ENCODE measurements around the gene MYLK2. TPM values are rescaled to one million over a fixed set of nuclear protein-coding genes. Genes with fewer than 3 reads are reported as not detected.

The MYLK2 gene
- total RNA-seq, 4 donors from 2014 or later = not detected

DNA sequence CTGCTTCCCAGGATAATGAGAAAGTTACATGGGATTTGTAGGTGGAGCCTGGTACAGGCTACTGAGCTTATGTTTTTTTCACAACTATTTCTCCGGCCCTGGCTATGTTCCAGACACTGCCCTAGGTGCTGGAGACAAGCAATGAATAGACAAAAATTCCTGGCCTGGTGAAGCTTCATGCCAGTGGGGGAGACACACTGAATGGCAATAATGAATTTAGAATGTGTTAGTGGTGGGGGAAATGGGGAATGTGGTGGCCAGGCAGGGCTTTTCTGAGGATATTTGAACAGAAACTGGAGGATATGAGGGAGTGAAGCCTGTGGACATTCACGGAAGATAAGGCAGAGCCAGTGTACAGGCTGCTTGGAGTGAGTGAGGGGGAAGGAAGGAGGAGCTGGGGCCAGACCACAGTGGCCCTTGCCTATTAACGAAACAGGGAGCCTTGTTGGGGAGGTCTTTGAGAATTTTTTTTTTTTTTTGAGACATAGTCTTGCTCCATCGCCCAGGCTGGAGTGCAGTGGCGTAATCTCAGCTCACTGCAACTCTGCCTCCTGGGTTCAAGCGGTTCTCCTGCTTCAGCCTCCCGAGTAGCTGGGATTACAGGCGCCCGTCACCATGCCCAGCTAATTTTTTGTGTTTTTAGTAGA is 19.6 kb downstream of the MYLK2 start:
- WGBS = 81% methylated on average over 9 of the region's 9 CpGs
- H3K27ac ChIP-seq = no peak overlapping the region
- H3K27me3 ChIP-seq = no peaks in the 10 kb centered on the region
- H3K4me1 ChIP-seq = peaks cover 25% of the 10 kb centered on the region
- DNase-seq (ENCODE audit: low spot score in 2 of 2) = no peak
- no peak overlapping the region for H3K4me3 ChIP-seq
- no peaks in the 10 kb centered on the region for H3K9me3 ChIP-seq
- no peaks in the 10 kb centered on the region for H3K36me3 ChIP-seq
- TF ChIP-seq POLR2A (IDR thresholded peaks at IDR 0.05) = no peak
- no peak for TF ChIP-seq EP300 (IDR thresholded peaks at IDR 0.05)

DNA sequence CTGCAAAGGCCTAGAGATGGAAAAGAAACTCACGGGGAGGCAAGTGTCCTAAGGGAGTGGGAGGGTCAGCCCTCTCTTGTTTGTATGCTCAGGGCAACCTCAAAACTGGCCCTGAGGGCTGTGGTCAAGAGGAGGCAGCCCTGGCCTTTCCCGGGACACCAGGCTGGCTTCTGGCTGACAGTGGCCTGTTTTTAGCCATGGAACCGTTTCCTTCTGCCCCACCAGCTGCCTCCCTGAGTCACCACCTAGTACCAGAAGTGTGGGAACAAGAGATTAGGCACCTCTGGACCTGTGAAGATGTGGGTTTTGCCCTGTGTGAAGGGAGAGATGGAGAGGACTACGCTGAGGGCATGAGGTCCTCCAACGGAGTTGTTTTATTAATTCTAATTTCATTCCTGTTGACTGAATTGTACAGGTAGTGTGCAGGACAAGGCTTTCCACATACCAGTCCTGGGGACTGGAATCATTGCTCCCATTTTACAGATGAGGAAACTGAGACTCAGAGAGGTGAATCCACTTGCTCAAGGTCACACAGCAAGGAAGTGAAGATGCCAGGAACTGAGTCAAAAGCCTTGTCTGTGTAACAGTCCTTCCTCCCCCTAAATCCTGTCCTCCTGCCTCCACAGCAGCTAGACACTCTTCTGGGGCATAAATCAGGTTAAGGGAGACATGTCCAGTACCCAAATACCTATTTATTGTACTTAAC is 20.8 kb downstream of the MYLK2 start:
- H3K27me3 ChIP-seq = no peaks in the 10 kb centered on the region
- 68% methylated on average over 5 of the region's 5 CpGs for whole genome bisulfite sequencing
- no peak for DNase-seq (ENCODE audit: low spot score in 2 of 2)
- H3K4me3 ChIP-seq = no peak overlapping the region
- no peaks in the 10 kb centered on the region for H3K36me3 ChIP-seq
- H3K4me1 ChIP-seq = peaks cover 25% of the 10 kb centered on the region
- H3K9me3 ChIP-seq = no peaks in the 10 kb centered on the region
- no peak for TF ChIP-seq EP300 (IDR thresholded peaks at IDR 0.05)
- no peak for TF ChIP-seq POLR2AphosphoS5 (IDR thresholded peaks at IDR 0.05)
- TF ChIP-seq POLR2A (IDR thresholded peaks at IDR 0.05) = no peak
- TF ChIP-seq, protein P1, sequence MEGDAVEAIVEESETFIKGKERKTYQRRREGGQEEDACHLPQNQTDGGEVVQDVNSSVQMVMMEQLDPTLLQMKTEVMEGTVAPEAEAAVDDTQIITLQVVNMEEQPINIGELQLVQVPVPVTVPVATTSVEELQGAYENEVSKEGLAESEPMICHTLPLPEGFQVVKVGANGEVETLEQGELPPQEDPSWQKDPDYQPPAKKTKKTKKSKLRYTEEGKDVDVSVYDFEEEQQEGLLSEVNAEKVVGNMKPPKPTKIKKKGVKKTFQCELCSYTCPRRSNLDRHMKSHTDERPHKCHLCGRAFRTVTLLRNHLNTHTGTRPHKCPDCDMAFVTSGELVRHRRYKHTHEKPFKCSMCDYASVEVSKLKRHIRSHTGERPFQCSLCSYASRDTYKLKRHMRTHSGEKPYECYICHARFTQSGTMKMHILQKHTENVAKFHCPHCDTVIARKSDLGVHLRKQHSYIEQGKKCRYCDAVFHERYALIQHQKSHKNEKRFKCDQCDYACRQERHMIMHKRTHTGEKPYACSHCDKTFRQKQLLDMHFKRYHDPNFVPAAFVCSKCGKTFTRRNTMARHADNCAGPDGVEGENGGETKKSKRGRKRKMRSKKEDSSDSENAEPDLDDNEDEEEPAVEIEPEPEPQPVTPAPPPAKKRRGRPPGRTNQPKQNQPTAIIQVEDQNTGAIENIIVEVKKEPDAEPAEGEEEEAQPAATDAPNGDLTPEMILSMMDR (IDR thresholded peaks at IDR 0.05) = no peak
- H3K27ac ChIP-seq = no peak overlapping the region

DNA sequence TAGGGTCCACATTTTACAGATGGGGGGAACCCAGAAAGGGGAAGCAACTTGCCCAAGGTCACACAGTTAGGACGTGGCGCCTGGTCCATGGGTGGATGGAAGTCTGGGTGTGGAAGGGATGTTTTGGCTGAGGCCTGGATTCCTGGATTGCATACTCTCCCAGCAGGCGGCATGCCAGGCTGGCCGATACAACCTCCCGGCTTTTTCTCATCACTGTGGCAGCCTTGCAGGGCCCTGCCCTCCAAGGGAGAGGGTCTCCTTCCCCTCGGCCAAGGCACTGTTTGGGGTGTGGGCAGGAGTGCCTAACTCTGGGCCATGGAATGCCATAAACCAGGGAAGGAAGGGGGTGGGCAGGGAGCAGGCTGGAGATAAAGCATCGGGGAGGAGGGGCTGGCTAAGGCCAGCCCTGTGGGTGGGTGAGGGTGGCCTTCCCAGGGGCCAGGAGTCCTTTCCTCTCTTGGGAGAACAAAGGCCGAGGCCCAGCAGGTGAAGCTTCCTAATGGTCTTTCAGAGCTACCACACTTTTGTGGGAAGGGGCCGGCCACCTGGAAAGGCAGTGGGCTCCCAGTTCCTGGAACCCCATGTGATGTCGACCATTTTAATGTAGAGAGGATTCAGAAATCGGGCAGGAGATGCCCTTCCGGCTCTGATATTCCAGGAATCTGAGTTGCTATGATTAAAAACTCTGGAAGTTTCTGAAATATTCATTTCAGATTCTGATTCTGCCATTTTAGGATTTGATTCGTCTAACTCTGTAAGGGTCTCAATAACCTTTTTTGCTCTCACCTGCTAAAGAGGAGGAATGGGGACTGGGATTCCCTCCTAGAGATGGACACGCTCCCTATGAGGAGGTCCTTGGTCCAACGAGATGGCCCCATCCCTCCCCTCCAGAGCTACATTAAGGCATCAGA is 22.0 kb downstream of the MYLK2 start:
- Histone ChIP-seq H3K36me3 (no peaks in the 10 kb centered on the region), H3K9me3 (no peaks in the 10 kb centered on the region), H3K4me3 (no peak overlapping the region), H3K27ac (no peak overlapping the region), H3K4me1 (peaks cover 16% of the 10 kb centered on the region), H3K27me3 (no peaks in the 10 kb centered on the region)
- TF ChIP-seq POLR2A (IDR thresholded peaks at IDR 0.05) = no peak
- TF ChIP-seq, protein P1 (IDR thresholded peaks at IDR 0.05) = no peak
- TF ChIP-seq EP300 (IDR thresholded peaks at IDR 0.05) = no peak
- TF ChIP-seq POLR2AphosphoS5 (IDR thresholded peaks at IDR 0.05) = no peak
- WGBS = 81% methylated on average over 12 of the region's 15 CpGs
- no peak for DNase-seq (ENCODE audit: low spot score in 2 of 2)

DNA sequence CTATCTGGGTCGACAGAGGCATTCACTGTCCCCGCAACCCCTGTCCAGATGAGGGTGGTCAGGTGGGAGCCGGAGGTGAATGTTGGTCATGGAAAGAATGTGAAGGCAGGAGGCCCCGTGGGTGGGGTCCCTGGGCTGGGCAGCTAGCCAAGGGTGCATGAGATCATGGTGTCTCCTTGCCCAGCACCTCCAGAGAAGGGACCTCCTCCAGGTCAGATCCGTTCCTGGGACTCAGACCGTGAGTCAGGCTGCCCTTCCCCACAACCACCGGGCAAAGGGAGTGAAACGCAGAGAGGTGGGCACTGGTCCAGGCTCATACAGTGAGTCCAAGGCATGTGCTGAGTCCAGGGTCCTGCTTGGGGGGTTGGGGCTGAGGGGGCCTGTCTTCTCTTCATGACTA is 22.8 kb downstream of the MYLK2 start:
- Histone ChIP-seq H3K4me1 (peaks cover 9% of the 10 kb centered on the region), H3K36me3 (no peaks in the 10 kb centered on the region), H3K27me3 (no peaks in the 10 kb centered on the region), H3K9me3 (no peaks in the 10 kb centered on the region), H3K27ac (no peak overlapping the region), H3K4me3 (no peak overlapping the region)
- WGBS = 63% methylated on average over 6 of the region's 8 CpGs
- no peak for DNase-seq (ENCODE audit: low spot score in 2 of 2)
- no peak for TF ChIP-seq POLR2AphosphoS5 (IDR thresholded peaks at IDR 0.05)
- TF ChIP-seq POLR2A (IDR thresholded peaks at IDR 0.05) = no peak
- no peak for TF ChIP-seq EP300 (IDR thresholded peaks at IDR 0.05)
- TF ChIP-seq, protein P1 (IDR thresholded peaks at IDR 0.05) = no peak

DNA sequence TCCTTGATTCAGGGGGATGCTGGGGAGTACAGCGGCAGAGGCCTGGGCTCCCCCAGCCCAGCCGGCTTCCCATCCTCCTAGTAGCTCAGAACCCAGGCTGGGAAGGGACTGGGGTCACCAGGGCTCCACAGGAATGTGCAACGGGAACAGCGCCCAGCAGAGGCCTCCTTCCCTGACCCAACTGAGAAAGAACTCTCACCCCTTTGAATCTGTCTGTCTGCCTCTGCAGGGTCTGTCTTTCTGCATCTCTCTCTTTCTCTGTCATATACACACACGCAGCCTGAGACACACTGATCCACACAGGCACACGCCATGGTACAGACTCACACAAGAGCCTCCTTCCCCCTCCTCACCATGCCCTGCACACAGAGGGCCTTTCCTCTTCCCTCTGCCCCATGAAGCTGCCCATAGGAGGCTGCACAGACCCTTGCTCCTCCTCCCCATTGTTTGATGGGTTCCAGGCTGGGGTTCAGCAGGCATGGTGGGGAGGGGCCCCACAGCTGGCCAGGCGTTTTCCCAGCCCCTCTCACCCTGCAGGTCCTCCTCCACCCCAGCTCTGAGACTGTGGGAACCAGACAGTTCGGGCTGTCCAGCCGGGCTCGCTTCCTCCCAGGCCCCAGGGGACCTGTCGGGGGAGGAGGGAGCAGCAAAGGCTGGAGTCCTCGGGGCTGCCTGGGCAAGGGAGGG is 23.5 kb downstream of the MYLK2 start:
- Histone ChIP-seq H3K27ac (no peak overlapping the region), H3K4me3 (no peak overlapping the region), H3K36me3 (no peaks in the 10 kb centered on the region), H3K4me1 (peaks cover 2% of the 10 kb centered on the region), H3K9me3 (no peaks in the 10 kb centered on the region), H3K27me3 (no peaks in the 10 kb centered on the region)
- DNase-seq (ENCODE audit: low spot score in 2 of 2) = no peak
- no peak for TF ChIP-seq POLR2A (IDR thresholded peaks at IDR 0.05)
- no peak for TF ChIP-seq EP300 (IDR thresholded peaks at IDR 0.05)
- TF ChIP-seq POLR2AphosphoS5 (IDR thresholded peaks at IDR 0.05) = no peak
- TF ChIP-seq, protein P1 (IDR thresholded peaks at IDR 0.05) = no peak
- 69% methylated on average over 9 of the region's 12 CpGs for WGBS
